K562 (cell line): Measurements from ENCODE around the gene SP2. TPM values are rescaled to one million over a fixed set of nuclear protein-coding genes. Genes with fewer than 3 reads are reported as not detected.
A peak's percentile ranks its signal among the peaks of the same experiment; 100 is the strongest.

Experiments
- ATF7 ChIP-seq: fragments of 450-650 bp; IDR thresholded peaks from 2 replicates; pipeline ENCODE4 v1.7.1; 2014; ENCODE audit warnings: mild to moderate bottlenecking, moderate library complexity
- CBX1 ChIP-seq: sonication (generic); IDR thresholded peaks from 2 replicates; pipeline ENCODE4 v1.6.1; 2016; ENCODE audit warnings: antibody characterized with exemption, low read depth, mild to moderate bottlenecking
- FOXK1 ChIP-seq: sonication (generic); formaldehyde crosslinking; IDR thresholded peaks from 2 replicates; pipeline ENCODE4 v1.8.0; 2022; ENCODE audit warnings: missing genetic modification reagents, mild to moderate bottlenecking, borderline replicate concordance
- MAZ ChIP-seq, 2 experiments: fragments of 450-650 bp in 1 of 2; sonication (generic) in 1 of 2; formaldehyde crosslinking; IDR thresholded peaks in 1 of 2; conservative IDR thresholded peaks in 1 of 2; 2 replicates each; pipeline versions ENCODE4 v1.4.0 to v1.5.0; 2020; ENCODE audit warnings: mild to moderate bottlenecking in 1 of 2, missing genetic modification reagents in 1 of 2
- MIER1 ChIP-seq: fragments of 450-650 bp; IDR thresholded peaks from 2 replicates; pipeline ENCODE4 v1.6.1; 2016; ENCODE audit warnings: antibody characterized with exemption, mild to moderate bottlenecking, low read depth
- PCBP1 ChIP-seq: fragments of 200-400 bp; formaldehyde crosslinking; IDR thresholded peaks from 2 replicates; pipeline ENCODE4 v1.6.1; 2018; ENCODE audit warnings: mild to moderate bottlenecking, low read depth, low read length; ENCODE audit not compliant: poor library complexity, severe bottlenecking
- POLR2AphosphoS2 ChIP-seq: IDR thresholded peaks from 2 replicates; pipeline ENCODE4 v1.6.1; 2012; ENCODE audit warnings: low read length, improper control_type of control experiment
- RCOR1 ChIP-seq, 2 experiments: IDR thresholded peaks; 2 replicates each; pipeline ENCODE4 v1.6.1; 2012; ENCODE audit warnings: low read depth in 2 of 2, low read length in 2 of 2, borderline replicate concordance in 1 of 2, improper control_type of control experiment in 1 of 2
- SREBF2 ChIP-seq: sonication (generic); formaldehyde crosslinking; IDR thresholded peaks from 2 replicates; pipeline ENCODE4 v1.4.0; 2020; ENCODE audit warnings: mild to moderate bottlenecking, missing genetic modification reagents
- ZNF23 ChIP-seq: fragments of 250-450 bp; sonication (Bioruptor Pico); IDR thresholded peaks from 2 replicates; pipeline ENCODE4 v1.4.0; 2020; ENCODE audit warnings: mild to moderate bottlenecking
- polyA plus RNA-seq, 8 experiments: library from polyadenylated mRNA; depleted of rRNA in 4 of 8; stranded (reverse) in 5 of 8; unstranded in 3 of 8; fragments of >200 nt; fragmentation: Nextera tagmentation in 2 of 8; fragmentation: Illumina TruSeq in 1 of 8; extraction: Ambion mirVana in 2 of 8; extraction: Trizol in 1 of 8; gene quantifications; 2 replicates each; pipeline versions ENCODE4 v1.2.1 to v1.2.3, GENCODE V29; 2011 to 2014; ENCODE audit warnings: inconsistent platforms in 1 of 8, missing spikeins in 1 of 8
- total RNA-seq, 7 experiments: library from RNA; depleted of rRNA in 6 of 7; stranded (reverse); fragments of >200 nt in 6 of 7; fragmentation: Illumina TruSeq in 2 of 7; extraction: Trizol in 2 of 7; gene quantifications; 2 replicates each; pipeline versions ENCODE4 v1.2.1 to v1.2.3, GENCODE V29; 2011 to 2021; ENCODE audit warnings: low replicate concordance in 1 of 7
- TF ChIP-seq, protein P1 (sequence below), 2 experiments: fragments of 450-650 bp; IDR thresholded peaks; 2 replicates each; pipeline ENCODE4 v1.6.1; 2018; ENCODE audit warnings: mild to moderate bottlenecking in 2 of 2, low read depth in 1 of 2; ENCODE audit not compliant: partially characterized antibody in 2 of 2
- TF ChIP-seq, protein P2 (sequence below): sonication (generic); formaldehyde crosslinking; IDR thresholded peaks from 2 replicates; pipeline ENCODE4 v1.9.0; 2022; ENCODE audit warnings: mild to moderate bottlenecking, missing genetic modification reagents
- TF ChIP-seq, protein P3 (sequence below): fragments of 450-650 bp; formaldehyde crosslinking; IDR thresholded peaks from 2 replicates; pipeline ENCODE4 v1.4.0; 2022; ENCODE audit warnings: missing genetic modification characterization
- TF ChIP-seq, protein P4 (sequence below): fragments of 450-650 bp; conservative IDR thresholded peaks from 2 replicates; pipeline ENCODE4 v1.6.1; 2016; ENCODE audit warnings: missing genetic modification characterization, low read depth, mild to moderate bottlenecking, control low read depth, missing compliant biosample characterization
- TF ChIP-seq, protein P5 (sequence below): fragments of 450-650 bp; IDR thresholded peaks from 2 replicates; pipeline ENCODE4 v1.6.1; 2017; ENCODE audit warnings: antibody characterized with exemption, mild to moderate bottlenecking

The SP2 gene
- total and polyA plus RNA-seq, 9 of the 15 experiments (the other 6 are each of a cell fraction or from before 2014, with no cell fraction given) = 0.77 to 22.3 (median 2.3) TPM

DNA sequence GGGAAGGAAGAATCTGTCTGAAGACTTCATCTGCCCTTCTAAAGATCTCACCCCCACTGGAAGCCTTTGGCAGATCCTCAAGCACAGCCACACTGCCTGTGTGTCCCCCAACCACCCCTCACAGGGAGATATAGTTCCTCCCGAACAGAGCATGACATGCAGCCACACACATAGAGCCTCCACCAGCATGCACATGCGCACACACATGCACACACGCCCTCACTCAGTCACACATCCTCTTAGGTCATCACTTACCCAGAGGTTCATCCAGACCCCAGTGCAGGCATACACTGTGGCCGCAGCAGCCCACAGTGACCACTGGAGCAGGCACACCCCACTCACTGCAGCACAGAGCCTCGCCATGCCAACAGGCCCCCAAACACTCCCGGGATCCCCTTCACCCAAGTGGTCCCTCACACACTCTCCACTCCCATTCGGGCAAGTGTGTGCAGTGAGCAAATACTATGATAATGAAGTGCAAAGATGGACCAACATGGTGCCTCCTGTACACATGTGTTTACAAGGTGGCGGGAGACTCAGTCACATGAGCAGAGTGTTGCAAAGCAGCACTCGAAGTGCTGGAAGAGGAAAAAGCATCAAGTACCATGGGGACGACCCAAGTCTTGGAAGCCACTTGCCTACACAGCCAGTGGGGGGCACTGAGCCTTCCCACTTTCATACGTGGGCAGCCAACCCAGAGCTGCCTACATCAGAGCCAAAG lies 28.1 kb upstream of the SP2 start (continued):
- TF ChIP-seq, protein P1, sequence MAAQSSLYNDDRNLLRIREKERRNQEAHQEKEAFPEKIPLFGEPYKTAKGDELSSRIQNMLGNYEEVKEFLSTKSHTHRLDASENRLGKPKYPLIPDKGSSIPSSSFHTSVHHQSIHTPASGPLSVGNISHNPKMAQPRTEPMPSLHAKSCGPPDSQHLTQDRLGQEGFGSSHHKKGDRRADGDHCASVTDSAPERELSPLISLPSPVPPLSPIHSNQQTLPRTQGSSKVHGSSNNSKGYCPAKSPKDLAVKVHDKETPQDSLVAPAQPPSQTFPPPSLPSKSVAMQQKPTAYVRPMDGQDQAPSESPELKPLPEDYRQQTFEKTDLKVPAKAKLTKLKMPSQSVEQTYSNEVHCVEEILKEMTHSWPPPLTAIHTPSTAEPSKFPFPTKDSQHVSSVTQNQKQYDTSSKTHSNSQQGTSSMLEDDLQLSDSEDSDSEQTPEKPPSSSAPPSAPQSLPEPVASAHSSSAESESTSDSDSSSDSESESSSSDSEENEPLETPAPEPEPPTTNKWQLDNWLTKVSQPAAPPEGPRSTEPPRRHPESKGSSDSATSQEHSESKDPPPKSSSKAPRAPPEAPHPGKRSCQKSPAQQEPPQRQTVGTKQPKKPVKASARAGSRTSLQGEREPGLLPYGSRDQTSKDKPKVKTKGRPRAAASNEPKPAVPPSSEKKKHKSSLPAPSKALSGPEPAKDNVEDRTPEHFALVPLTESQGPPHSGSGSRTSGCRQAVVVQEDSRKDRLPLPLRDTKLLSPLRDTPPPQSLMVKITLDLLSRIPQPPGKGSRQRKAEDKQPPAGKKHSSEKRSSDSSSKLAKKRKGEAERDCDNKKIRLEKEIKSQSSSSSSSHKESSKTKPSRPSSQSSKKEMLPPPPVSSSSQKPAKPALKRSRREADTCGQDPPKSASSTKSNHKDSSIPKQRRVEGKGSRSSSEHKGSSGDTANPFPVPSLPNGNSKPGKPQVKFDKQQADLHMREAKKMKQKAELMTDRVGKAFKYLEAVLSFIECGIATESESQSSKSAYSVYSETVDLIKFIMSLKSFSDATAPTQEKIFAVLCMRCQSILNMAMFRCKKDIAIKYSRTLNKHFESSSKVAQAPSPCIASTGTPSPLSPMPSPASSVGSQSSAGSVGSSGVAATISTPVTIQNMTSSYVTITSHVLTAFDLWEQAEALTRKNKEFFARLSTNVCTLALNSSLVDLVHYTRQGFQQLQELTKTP (IDR thresholded peaks at IDR 0.05; ENCODE audit: low read depth in 1 of 2, partially characterized antibody in 2 of 2) = no peak
- TF ChIP-seq, protein P2, sequence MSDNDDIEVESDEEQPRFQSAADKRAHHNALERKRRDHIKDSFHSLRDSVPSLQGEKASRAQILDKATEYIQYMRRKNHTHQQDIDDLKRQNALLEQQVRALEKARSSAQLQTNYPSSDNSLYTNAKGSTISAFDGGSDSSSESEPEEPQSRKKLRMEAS (CRISPR knock-in tag) = peak; percentile 68
- no peak for TF ChIP-seq MIER1
- no peak for TF ChIP-seq RCOR1 (IDR thresholded peaks at IDR 0.05; ENCODE audit: borderline replicate concordance in 1 of 2, low read depth in 2 of 2, low read length in 2 of 2)
- TF ChIP-seq POLR2AphosphoS2 = no peak
- no peak for TF ChIP-seq MAZ (CRISPR knock-in tag; conservative IDR thresholded peaks at IDR 0.05 in 1 of 2, IDR thresholded peaks at IDR 0.05 in 1 of 2)
- TF ChIP-seq, protein P3, sequence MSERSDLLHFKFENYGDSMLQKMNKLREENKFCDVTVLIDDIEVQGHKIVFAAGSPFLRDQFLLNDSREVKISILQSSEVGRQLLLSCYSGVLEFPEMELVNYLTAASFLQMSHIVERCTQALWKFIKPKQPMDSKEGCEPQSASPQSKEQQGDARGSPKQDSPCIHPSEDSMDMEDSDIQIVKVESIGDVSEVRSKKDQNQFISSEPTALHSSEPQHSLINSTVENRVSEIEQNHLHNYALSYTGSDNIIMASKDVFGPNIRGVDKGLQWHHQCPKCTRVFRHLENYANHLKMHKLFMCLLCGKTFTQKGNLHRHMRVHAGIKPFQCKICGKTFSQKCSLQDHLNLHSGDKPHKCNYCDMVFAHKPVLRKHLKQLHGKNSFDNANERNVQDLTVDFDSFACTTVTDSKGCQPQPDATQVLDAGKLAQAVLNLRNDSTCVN (CRISPR knock-in tag) = no peak
- TF ChIP-seq ATF7 = no peak
- no peak for TF ChIP-seq PCBP1
- no peak for TF ChIP-seq CBX1
- TF ChIP-seq ZNF23 (CRISPR knock-in tag) = no peak
- no peak for TF ChIP-seq FOXK1
- no peak for TF ChIP-seq SREBF2 (CRISPR knock-in tag)
- TF ChIP-seq, protein P4, sequence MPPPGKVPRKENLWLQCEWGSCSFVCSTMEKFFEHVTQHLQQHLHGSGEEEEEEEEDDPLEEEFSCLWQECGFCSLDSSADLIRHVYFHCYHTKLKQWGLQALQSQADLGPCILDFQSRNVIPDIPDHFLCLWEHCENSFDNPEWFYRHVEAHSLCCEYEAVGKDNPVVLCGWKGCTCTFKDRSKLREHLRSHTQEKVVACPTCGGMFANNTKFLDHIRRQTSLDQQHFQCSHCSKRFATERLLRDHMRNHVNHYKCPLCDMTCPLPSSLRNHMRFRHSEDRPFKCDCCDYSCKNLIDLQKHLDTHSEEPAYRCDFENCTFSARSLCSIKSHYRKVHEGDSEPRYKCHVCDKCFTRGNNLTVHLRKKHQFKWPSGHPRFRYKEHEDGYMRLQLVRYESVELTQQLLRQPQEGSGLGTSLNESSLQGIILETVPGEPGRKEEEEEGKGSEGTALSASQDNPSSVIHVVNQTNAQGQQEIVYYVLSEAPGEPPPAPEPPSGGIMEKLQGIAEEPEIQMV (tag) = no peak
- TF ChIP-seq, protein P5, sequence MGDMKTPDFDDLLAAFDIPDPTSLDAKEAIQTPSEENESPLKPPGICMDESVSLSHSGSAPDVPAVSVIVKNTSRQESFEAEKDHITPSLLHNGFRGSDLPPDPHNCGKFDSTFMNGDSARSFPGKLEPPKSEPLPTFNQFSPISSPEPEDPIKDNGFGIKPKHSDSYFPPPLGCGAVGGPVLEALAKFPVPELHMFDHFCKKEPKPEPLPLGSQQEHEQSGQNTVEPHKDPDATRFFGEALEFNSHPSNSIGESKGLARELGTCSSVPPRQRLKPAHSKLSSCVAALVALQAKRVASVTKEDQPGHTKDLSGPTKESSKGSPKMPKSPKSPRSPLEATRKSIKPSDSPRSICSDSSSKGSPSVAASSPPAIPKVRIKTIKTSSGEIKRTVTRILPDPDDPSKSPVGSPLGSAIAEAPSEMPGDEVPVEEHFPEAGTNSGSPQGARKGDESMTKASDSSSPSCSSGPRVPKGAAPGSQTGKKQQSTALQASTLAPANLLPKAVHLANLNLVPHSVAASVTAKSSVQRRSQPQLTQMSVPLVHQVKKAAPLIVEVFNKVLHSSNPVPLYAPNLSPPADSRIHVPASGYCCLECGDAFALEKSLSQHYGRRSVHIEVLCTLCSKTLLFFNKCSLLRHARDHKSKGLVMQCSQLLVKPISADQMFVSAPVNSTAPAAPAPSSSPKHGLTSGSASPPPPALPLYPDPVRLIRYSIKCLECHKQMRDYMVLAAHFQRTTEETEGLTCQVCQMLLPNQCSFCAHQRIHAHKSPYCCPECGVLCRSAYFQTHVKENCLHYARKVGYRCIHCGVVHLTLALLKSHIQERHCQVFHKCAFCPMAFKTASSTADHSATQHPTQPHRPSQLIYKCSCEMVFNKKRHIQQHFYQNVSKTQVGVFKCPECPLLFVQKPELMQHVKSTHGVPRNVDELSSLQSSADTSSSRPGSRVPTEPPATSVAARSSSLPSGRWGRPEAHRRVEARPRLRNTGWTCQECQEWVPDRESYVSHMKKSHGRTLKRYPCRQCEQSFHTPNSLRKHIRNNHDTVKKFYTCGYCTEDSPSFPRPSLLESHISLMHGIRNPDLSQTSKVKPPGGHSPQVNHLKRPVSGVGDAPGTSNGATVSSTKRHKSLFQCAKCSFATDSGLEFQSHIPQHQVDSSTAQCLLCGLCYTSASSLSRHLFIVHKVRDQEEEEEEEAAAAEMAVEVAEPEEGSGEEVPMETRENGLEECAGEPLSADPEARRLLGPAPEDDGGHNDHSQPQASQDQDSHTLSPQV = peak; percentile 69
